Measurements from ENCODE around the gene PCDH1. TPM values are rescaled to one million over a fixed set of nuclear protein-coding genes. Genes with fewer than 3 reads are reported as not detected.

The PCDH1 gene
- total RNA-seq, 1 experiment from 2014 or later = 127 TPM

DNA sequence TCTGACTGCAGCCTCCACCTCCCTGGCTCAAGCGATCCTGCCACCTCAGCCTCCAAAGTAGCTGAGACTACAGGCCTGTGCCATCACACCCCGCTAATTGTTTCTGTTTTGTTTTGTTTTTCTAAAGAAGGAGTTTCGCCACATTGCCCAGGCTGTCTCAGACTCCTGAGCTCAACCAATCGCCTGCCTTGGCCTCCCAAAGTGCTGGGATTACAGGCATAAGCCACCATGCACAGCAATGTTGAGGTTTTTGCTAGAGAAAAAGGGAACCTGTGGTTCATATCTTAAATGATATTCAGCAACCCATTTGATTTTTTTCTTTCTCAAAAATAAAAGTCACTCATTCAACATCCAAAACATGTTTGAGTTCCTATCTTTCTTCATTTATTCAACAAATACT, 25.1 kb upstream of the PCDH1 start:
- Histone ChIP-seq H3K14ac (ENCODE audit: insufficient read depth, low read length) (no peak overlapping the region), H4K20me1 (ENCODE audit: control insufficient read depth, insufficient read depth, insufficient read length) (no peaks in the 10 kb centered on the region), H3K9me3 (ENCODE audit: control insufficient read depth, low read depth, low read length) (no peaks in the 10 kb centered on the region), H4K91ac (ENCODE audit: insufficient read length, low read depth, low read length) (no peak overlapping the region), H3K23me2 (ENCODE audit: insufficient read length, low read depth, low read length, poor library complexity, severe bottlenecking) (no peaks in the 10 kb centered on the region), H3K27ac (ENCODE audit: insufficient read length, low read depth, low read length) (no peak overlapping the region), H2BK5ac (ENCODE audit: insufficient read length, low read length) (no peak overlapping the region), H3K4ac (ENCODE audit: low read depth, low read length) (no peak overlapping the region), H3K27me3 (ENCODE audit: insufficient read depth, low read length) (no peaks in the 10 kb centered on the region; the same call in 1 of the 2 replicates), H3K4me2 (ENCODE audit: insufficient read depth, insufficient read length, low read length) (no peak overlapping the region), H3K79me2 (ENCODE audit: insufficient read depth, low read length) (no peaks in the 10 kb centered on the region), H4K5ac (ENCODE audit: insufficient read length, low read depth, low read length) (no peak overlapping the region), H2BK12ac (ENCODE audit: insufficient read length, low read depth, low read length) (no peak overlapping the region), H3K9ac (ENCODE audit: extremely low read depth, insufficient read length, low read length) (no peak overlapping the region), H2AK5ac (ENCODE audit: insufficient read length, low read length) (no peak overlapping the region), H3K18ac (ENCODE audit: insufficient read length, low read depth, low read length) (no peak overlapping the region), H2BK20ac (ENCODE audit: low read depth, low read length, poor library complexity, severe bottlenecking) (no peak overlapping the region), H3K56ac (ENCODE audit: insufficient read length, low read depth, low read length) (no peak overlapping the region), H4K8ac (replicated peaks; ENCODE audit: insufficient read length, low read depth, low read length) (no peak overlapping the region), H3T11ph (ENCODE audit: low read length) (no peak overlapping the region), H2BK120ac (ENCODE audit: low read depth, low read length, poor library complexity, severe bottlenecking) (no peak overlapping the region), H3K4me1 (ENCODE audit: insufficient read depth, low read length) (no peaks in the 10 kb centered on the region; the same call in 1 of the 2 replicates), H2BK15ac (ENCODE audit: low read depth, low read length) (no peak overlapping the region), H2AFZ (ENCODE audit: low read length) (no peak overlapping the region), H3K79me1 (ENCODE audit: insufficient read depth, low read depth, low read length, poor library complexity, severe bottlenecking) (no peaks in the 10 kb centered on the region), H3K23ac (ENCODE audit: insufficient read length, low read depth, low read length) (no peak overlapping the region)
- Mint-ChIP-seq H3K36me3 (ENCODE audit: insufficient read depth in 1 of 3, low read depth in 3 of 3) (no peaks in the 10 kb centered on the region), H3K4me3 (no peak overlapping the region), H3K27me3 (ENCODE audit: low read depth) (peaks cover 4% of the 10 kb centered on the region), H3K4me1 (peaks cover 4 to 9% of the 10 kb centered on the region in 2 experiments), H3K27ac (peak overlapping the region in 1 of 3 experiments; percentile 25; a peak in 1 of 7 replicates), H3K9me3 (no peaks in the 10 kb centered on the region)
- DNase-seq = no peak
- TF ChIP-seq, protein P1, sequence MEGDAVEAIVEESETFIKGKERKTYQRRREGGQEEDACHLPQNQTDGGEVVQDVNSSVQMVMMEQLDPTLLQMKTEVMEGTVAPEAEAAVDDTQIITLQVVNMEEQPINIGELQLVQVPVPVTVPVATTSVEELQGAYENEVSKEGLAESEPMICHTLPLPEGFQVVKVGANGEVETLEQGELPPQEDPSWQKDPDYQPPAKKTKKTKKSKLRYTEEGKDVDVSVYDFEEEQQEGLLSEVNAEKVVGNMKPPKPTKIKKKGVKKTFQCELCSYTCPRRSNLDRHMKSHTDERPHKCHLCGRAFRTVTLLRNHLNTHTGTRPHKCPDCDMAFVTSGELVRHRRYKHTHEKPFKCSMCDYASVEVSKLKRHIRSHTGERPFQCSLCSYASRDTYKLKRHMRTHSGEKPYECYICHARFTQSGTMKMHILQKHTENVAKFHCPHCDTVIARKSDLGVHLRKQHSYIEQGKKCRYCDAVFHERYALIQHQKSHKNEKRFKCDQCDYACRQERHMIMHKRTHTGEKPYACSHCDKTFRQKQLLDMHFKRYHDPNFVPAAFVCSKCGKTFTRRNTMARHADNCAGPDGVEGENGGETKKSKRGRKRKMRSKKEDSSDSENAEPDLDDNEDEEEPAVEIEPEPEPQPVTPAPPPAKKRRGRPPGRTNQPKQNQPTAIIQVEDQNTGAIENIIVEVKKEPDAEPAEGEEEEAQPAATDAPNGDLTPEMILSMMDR (conservative IDR thresholded peaks at IDR 0.05) = no peak
- no CpG with 5 or more reads among the region's 4 CpGs for WGBS (ENCODE audit: extremely low coverage, insufficient read length, low lambda C conversion rate)

Data from H9 (cell line).